Stimulated activated CD4-positive, alpha-beta T cell treated with anti-CD3 and anti-CD28 coated beads, Interleukin-15, amount 100 ng/mL, for 48 hours (primary cell): ENCODE measurements around the gene GSTM4.
"Not testable (repeated sequence)": the region's sequence is repeated elsewhere in the genome, so short reads cannot be mapped to it uniquely, and the experiment has no call there.

Experiments used
- DNase-seq, 2 donors: peaks; one replicate each; pipeline ENCODE4 v3.0.0-alpha.2; 2020; ENCODE audit warnings: low read depth in 2 of 2

GSTM4 gene

GRCh38 chr1:109667452-109668122, 11.7 kb downstream of the GSTM4 start, which contains the start of gene GSTM2:
Gene GSTM2 (plus strand): TSS chr1:109668057. CDS start chr1:109668116, 59 bp downstream.
- DNase-seq: peak; percentile 71 to 90

GRCh38 chr1:109668123-109668775, 12.3 kb downstream of the GSTM4 start:
- DNase-seq: no peak

GRCh38 chr1:109669246-109669948, 13.5 kb downstream of the GSTM4 start:
- DNase-seq: no peak

GRCh38 chr1:109669949-109670302, 14.0 kb downstream of the GSTM4 start:
- DNase-seq: not testable (repeated sequence)

- DNase-seq: no peak
These were observed 15.2 kb downstream of the GSTM4 start for GRCh38 chr1:109671067-109671466.

- DNase-seq: not testable (repeated sequence)
These were observed 18.0 kb downstream of the GSTM4 start for GRCh38 chr1:109673861-109674260.

GRCh38 chr1:109676683-109677381, 20.9 kb downstream of the GSTM4 start:
- not testable (repeated sequence) for DNase-seq

GRCh38 chr1:109677459-109677858, 21.6 kb downstream of the GSTM4 start:
- DNase-seq: no peak

GRCh38 chr1:109678637-109679036, 22.7 kb downstream of the GSTM4 start:
- not testable (repeated sequence) for DNase-seq

GRCh38 chr1:109684777-109685176, 28.9 kb downstream of the GSTM4 start:
- not testable (repeated sequence) for DNase-seq

- DNase-seq: not testable (repeated sequence)
These were observed 29.5 kb downstream of the GSTM4 start for GRCh38 chr1:109685399-109685798.

- not testable (repeated sequence) for DNase-seq
These were observed 30.0 kb downstream of the GSTM4 start for GRCh38 chr1:109685890-109686289.

- DNase-seq: not testable (repeated sequence)
These were observed 31.2 kb downstream of the GSTM4 start for GRCh38 chr1:109687109-109687508.

- peak in 1 of 2 donors; percentile 83 for DNase-seq
These were observed 32.0 kb downstream of the GSTM4 start, which contains the start of gene GSTM1 for GRCh38 chr1:109687641-109688499. Gene GSTM1 (plus strand): TSS chr1:109687817. CDS start chr1:109687874, 57 bp downstream.

GRCh38 chr1:109689844-109690405, 34.0 kb downstream of the GSTM4 start:
- no peak for DNase-seq

GRCh38 chr1:109691759-109692158, 35.9 kb downstream of the GSTM4 start:
- no peak for DNase-seq

GRCh38 chr1:109694400-109694799, 38.5 kb downstream of the GSTM4 start:
- not testable (repeated sequence) for DNase-seq

GRCh38 chr1:109695138-109695537, 39.2 kb downstream of the GSTM4 start:
- DNase-seq: not testable (repeated sequence)

GRCh38 chr1:109697066-109697465, 41.2 kb downstream of the GSTM4 start:
- DNase-seq: no peak

- not testable (repeated sequence) for DNase-seq
These were observed 42.0 kb downstream of the GSTM4 start for GRCh38 chr1:109697861-109698260.

GRCh38 chr1:109702940-109703339, 47.0 kb downstream of the GSTM4 start:
- not testable (repeated sequence) for DNase-seq
